ENCODE results near the gene SLC22A23.

SLC22A23 gene

GRCh38 chr6:3331971-3332370 lies 124.9 kb downstream of the SLC22A23 start:
- DNase-seq, result no peak

- DNase-seq, result no peak
Observed at GRCh38 chr6:3331494-3331893, 125.4 kb downstream of the SLC22A23 start.

GRCh38 chr6:3330199-3330598 lies 126.7 kb downstream of the SLC22A23 start:
- no peak for DNase-seq

GRCh38 chr6:3329393-3330051 lies 127.3 kb downstream of the SLC22A23 start:
- DNase-seq, result no peak

GRCh38 chr6:3328796-3329195 lies 128.1 kb downstream of the SLC22A23 start:
- no peak for DNase-seq

- no peak for DNase-seq
Observed at GRCh38 chr6:3328145-3328544, 128.7 kb downstream of the SLC22A23 start.

- DNase-seq, result no peak
Observed at GRCh38 chr6:3327403-3327802, 129.4 kb downstream of the SLC22A23 start.

- no peak for DNase-seq
Observed at GRCh38 chr6:3326981-3327380, 129.9 kb downstream of the SLC22A23 start.

- no peak for DNase-seq
Observed at GRCh38 chr6:3326184-3326971, 130.5 kb downstream of the SLC22A23 start.

GRCh38 chr6:3325210-3325609 lies 131.6 kb downstream of the SLC22A23 start:
- no peak for DNase-seq

GRCh38 chr6:3324262-3324942 lies 132.4 kb downstream of the SLC22A23 start:
- peak; percentile 53 to 79 for DNase-seq

GRCh38 chr6:3323696-3324261 lies 133.1 kb downstream of the SLC22A23 start:
- DNase-seq, result no peak

GRCh38 chr6:3323148-3323547 lies 133.7 kb downstream of the SLC22A23 start:
- no peak for DNase-seq

- no peak for DNase-seq
Observed at GRCh38 chr6:3322366-3322890, 134.4 kb downstream of the SLC22A23 start.

- DNase-seq, result no peak
Observed at GRCh38 chr6:3321875-3322274, 135.0 kb downstream of the SLC22A23 start.

- DNase-seq, result no peak
Observed at GRCh38 chr6:3321042-3321441, 135.8 kb downstream of the SLC22A23 start.

GRCh38 chr6:3320238-3320811 lies 136.5 kb downstream of the SLC22A23 start:
- DNase-seq, result no peak

- no peak for DNase-seq
Observed at GRCh38 chr6:3319610-3320200, 137.1 kb downstream of the SLC22A23 start.

GRCh38 chr6:3318821-3319540 lies 137.9 kb downstream of the SLC22A23 start:
- no peak for DNase-seq

- no peak for DNase-seq
Observed at GRCh38 chr6:3318226-3318625, 138.6 kb downstream of the SLC22A23 start.

GRCh38 chr6:3317741-3318211 lies 139.1 kb downstream of the SLC22A23 start:
- no peak for DNase-seq
